PFSK-1 (cell line): ENCODE data around the gene CDCP1.

Experiments used
- FOXP2 ChIP-seq: optimal IDR thresholded peaks from 2 replicates; pipeline ENCODE3; 2011; ENCODE audit warnings: borderline replicate concordance, control low read depth, inconsistent platforms; ENCODE audit not compliant: insufficient read depth; ENCODE audit errors: extremely low read length, extremely low read depth
- POLR2AphosphoS5 ChIP-seq: IDR thresholded peaks from 2 replicates; pipeline ENCODE4 v1.6.1; 2012; ENCODE audit warnings: low read depth, mild to moderate bottlenecking, control low read depth, low read length, moderate library complexity
- REST ChIP-seq, 2 experiments: IDR thresholded peaks; 2 replicates each; pipeline versions ENCODE4 v1.6.1 to v1.8.0; 2011 to 2012; ENCODE audit warnings: low read depth in 2 of 2, low read length in 2 of 2, control low read depth in 1 of 2, inconsistent platforms in 1 of 2, mild to moderate bottlenecking in 1 of 2, moderate library complexity in 1 of 2; ENCODE audit not compliant: insufficient read depth in 1 of 2
- SIN3A ChIP-seq: IDR thresholded peaks from 2 replicates; pipeline ENCODE4 v1.6.1; 2012; ENCODE audit warnings: mild to moderate bottlenecking, low read length, moderate library complexity, borderline replicate concordance; ENCODE audit not compliant: insufficient read depth
- TAF1 ChIP-seq: IDR thresholded peaks from 2 replicates; pipeline ENCODE4 v1.6.1; 2012; ENCODE audit warnings: low read length, control low read depth, borderline replicate concordance; ENCODE audit not compliant: insufficient read depth

The CDCP1 gene

GRCh38 chr3:45153658-45154437, 7.7 kb upstream of the CDCP1 start:
- TF ChIP-seq REST (IDR thresholded peaks at IDR 0.05; ENCODE audit: insufficient read depth in 1 of 2, low read depth in 2 of 2, low read length in 2 of 2) (no peak), SIN3A (no peak), TAF1 (no peak), POLR2AphosphoS5 (no peak), FOXP2 (no peak)

GRCh38 chr3:45152307-45152706, 6.1 kb upstream of the CDCP1 start:
- TF ChIP-seq REST (IDR thresholded peaks at IDR 0.05; ENCODE audit: insufficient read depth in 1 of 2, low read depth in 2 of 2, low read length in 2 of 2) (no peak), POLR2AphosphoS5 (no peak), FOXP2 (no peak), TAF1 (no peak), SIN3A (no peak)

- TF ChIP-seq POLR2AphosphoS5: no peak
- TF ChIP-seq TAF1: no peak
- no peak for TF ChIP-seq SIN3A
- TF ChIP-seq FOXP2: no peak
- TF ChIP-seq REST (IDR thresholded peaks at IDR 0.05; ENCODE audit: insufficient read depth in 1 of 2, low read depth in 2 of 2, low read length in 2 of 2): no peak
These were observed 4.9 kb upstream of the CDCP1 start for GRCh38 chr3:45151100-45151499.

- TF ChIP-seq SIN3A (no peak), TAF1 (no peak), REST (IDR thresholded peaks at IDR 0.05; ENCODE audit: insufficient read depth in 1 of 2, low read depth in 2 of 2, low read length in 2 of 2) (no peak), FOXP2 (no peak), POLR2AphosphoS5 (no peak)
These were observed 2.7 kb upstream of the CDCP1 start for GRCh38 chr3:45148921-45149320.
